ENCODE data around the gene RNF180.

RNF180 gene

DNA sequence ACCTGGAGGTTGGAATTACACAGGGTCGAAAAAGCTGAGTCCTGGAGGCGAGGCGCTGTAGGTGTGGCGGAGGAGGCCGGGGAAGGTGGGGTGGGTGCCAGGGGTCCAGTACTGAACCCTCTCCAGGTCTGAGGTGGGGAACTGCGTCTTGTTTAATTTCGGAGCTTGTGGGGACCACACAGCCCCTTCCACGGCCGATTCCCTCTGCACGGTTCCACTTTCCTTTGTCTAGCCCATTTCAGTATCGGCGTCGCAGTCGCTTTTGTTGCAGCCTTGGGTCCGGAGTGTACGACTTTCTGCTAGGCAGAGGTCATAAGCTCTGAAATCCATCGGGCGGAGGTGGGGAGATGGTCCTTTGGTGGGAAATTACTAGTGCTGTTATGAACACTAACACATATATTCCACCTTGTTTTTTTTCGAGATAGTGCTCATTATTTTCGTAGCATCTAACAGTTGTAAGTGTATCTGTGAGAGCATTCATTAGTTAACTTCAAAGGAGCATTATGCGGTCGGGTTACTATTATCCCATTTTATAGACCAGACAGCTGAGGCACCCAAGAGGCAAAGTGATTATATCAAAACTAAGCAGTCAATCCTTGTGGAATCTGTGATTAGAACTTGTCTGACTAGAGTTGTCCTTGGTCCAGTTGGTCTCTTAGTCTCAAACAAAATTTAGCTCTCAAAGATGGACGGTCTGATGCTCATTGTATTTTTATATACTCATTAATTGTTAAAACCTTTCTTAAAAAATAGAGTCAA is 737 bp downstream of the RNF180 start:
- DNase-seq (ENCODE audit: low read depth) = peak; percentile 2
- peak overlapping the region; percentile 54 for H3K4me3 ChIP-seq (ENCODE audit: control insufficient read depth, low read depth, low read length)
- TF ChIP-seq, protein P1, sequence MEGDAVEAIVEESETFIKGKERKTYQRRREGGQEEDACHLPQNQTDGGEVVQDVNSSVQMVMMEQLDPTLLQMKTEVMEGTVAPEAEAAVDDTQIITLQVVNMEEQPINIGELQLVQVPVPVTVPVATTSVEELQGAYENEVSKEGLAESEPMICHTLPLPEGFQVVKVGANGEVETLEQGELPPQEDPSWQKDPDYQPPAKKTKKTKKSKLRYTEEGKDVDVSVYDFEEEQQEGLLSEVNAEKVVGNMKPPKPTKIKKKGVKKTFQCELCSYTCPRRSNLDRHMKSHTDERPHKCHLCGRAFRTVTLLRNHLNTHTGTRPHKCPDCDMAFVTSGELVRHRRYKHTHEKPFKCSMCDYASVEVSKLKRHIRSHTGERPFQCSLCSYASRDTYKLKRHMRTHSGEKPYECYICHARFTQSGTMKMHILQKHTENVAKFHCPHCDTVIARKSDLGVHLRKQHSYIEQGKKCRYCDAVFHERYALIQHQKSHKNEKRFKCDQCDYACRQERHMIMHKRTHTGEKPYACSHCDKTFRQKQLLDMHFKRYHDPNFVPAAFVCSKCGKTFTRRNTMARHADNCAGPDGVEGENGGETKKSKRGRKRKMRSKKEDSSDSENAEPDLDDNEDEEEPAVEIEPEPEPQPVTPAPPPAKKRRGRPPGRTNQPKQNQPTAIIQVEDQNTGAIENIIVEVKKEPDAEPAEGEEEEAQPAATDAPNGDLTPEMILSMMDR (conservative IDR thresholded peaks at IDR 0.05; ENCODE audit: control insufficient read depth, insufficient read depth, low read depth, low read length) = no peak

DNA sequence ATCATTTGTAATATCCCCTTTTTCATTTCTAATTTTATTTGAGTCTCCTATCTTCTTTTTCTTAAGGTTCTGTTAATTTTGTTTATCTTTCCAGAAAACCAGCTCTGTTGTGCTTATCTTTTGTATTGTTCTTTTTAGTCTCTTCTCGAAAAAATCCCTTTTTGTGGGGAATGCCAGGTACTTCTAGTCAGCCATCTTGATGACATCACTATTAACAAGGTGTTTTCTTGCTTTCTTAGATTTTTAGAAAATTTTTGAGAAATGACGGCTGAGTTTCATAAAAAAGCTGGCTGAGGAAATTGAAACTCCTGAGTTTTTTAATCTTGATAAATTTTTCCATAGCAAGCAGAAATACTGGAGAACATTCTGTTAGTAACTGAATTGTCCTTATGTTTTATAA is 10.7 kb downstream of the RNF180 start:
- TF ChIP-seq, protein P1 (conservative IDR thresholded peaks at IDR 0.05; ENCODE audit: control insufficient read depth, insufficient read depth, low read depth, low read length) = no peak
- H3K4me3 ChIP-seq (ENCODE audit: control insufficient read depth, low read depth, low read length) = no peak overlapping the region
- no peak for DNase-seq (ENCODE audit: low read depth)

DNA sequence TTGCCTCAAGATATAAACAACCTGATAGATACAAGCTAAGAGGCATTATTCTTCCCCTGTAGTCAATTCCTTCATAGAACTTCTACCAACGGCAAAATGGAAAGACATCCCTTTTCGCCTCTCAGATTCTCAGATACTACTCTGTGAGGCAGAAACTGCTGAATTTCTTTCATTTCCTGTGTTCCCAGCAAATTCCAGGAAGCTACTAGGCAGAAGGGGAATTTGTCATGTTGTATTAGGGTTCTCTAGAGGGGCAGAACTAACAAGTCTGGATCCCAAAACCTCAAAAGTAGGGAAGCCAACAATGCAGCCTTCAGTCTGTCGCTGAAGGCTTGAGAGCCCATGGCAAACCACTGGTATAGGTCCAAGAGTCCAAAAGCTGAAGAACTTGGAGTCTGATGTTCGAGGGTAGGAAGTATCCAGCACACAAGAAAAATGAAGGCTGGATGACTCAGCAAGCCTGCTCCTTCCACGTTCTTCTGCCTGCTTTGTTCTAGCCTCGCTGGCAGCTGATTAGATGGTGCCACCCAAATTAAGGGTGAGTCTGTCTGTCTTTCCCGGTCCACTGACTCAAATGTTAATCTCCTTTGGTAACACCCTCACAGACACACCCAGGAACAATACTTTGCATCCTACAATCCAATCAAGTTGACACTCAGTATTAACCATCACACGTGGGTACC is 15.2 kb downstream of the RNF180 start:
- TF ChIP-seq, protein P1 (conservative IDR thresholded peaks at IDR 0.05; ENCODE audit: control insufficient read depth, insufficient read depth, low read depth, low read length) = no peak
- no peak overlapping the region for H3K4me3 ChIP-seq (ENCODE audit: control insufficient read depth, low read depth, low read length)
- peak; percentile 11 for DNase-seq (ENCODE audit: low read depth)

DNA sequence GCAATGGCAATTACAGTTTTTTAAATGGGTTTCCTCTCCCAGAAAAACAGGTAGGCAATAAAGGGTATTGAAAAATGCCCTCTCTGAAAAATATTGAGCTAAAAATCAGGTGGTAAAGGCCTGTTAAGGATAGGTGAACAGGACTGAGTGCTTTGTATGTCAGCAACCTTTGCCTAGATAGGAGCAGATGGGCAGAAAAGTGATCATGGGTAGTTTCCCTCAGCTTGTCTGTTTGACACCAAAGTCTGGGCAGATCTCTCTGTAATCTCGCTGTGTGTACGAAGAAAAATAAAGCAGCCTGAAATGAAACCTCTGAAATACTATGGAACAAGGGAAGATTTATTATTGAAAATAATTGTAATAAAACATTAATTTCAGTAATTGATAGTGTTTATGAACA is 15.8 kb downstream of the RNF180 start:
- no peak for DNase-seq (ENCODE audit: low read depth)
- TF ChIP-seq, protein P1 (conservative IDR thresholded peaks at IDR 0.05; ENCODE audit: control insufficient read depth, insufficient read depth, low read depth, low read length) = no peak
- no peak overlapping the region for H3K4me3 ChIP-seq (ENCODE audit: control insufficient read depth, low read depth, low read length)

DNA sequence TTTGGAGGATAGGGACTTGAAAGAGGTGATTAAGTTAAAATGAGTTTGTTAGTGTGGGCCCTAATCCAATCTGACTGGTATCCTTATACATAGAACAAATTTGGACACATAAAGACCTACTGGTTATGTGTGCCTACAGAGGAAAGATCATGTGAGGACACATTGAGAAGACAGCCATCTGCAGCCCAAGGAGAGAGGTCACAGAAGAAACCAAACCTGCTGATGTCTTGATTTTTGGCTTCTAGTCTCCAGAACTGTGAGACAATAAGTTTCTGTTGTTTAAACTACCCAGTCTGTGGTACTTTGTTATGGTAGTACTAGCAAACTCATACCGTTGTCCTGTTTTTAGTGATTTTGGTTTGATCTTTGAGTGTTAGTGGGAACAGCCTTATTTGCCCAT is 18.3 kb downstream of the RNF180 start:
- DNase-seq (ENCODE audit: low read depth) = no peak
- TF ChIP-seq, protein P1 (conservative IDR thresholded peaks at IDR 0.05; ENCODE audit: control insufficient read depth, insufficient read depth, low read depth, low read length) = no peak
- no peak overlapping the region for H3K4me3 ChIP-seq (ENCODE audit: control insufficient read depth, low read depth, low read length)

DNA sequence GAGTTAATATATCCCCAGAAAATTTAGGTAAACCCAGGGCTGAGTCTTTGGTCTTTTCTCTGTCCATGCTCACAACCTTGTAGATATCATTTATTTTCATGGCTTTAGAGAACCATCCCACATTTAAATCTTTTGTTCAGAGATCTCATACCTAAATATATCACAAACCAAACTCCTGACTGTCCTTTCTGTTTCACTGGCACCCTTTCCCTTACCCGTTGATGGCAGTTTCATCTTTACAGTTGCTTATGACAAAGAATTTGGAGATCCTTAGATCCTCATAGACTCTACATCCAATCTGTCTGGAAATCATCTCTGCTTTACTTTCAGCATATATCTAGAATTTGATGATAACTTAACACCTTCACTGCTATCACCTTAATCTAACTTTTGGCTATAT is 19.2 kb downstream of the RNF180 start:
- TF ChIP-seq, protein P1 (conservative IDR thresholded peaks at IDR 0.05; ENCODE audit: control insufficient read depth, insufficient read depth, low read depth, low read length) = no peak
- no peak overlapping the region for H3K4me3 ChIP-seq (ENCODE audit: control insufficient read depth, low read depth, low read length)
- DNase-seq (ENCODE audit: low read depth) = no peak

Measured in fibroblast of mammary gland (primary cell).